A673 (cell line): ENCODE data around the gene LHPP.

Source experiments
- EZH2 ChIP-seq: fragments of 200-600 bp; sonication (generic); IDR thresholded peaks from 2 replicates; pipeline ENCODE4 v1.6.1; 2017; ENCODE audit warnings: borderline replicate concordance, low read depth, mild to moderate bottlenecking, mixed read lengths, antibody characterized with exemption, low read length; ENCODE audit not compliant: poor library complexity, severe bottlenecking
- TF ChIP-seq, protein P1 (sequence below): fragments of 300-800, 200-600 bp; sonication (generic); conservative IDR thresholded peaks from 2 replicates; pipeline ENCODE4 v1.5.1; 2017; ENCODE audit warnings: low read depth, mild to moderate bottlenecking, antibody characterized with exemption, low read length, moderate library complexity, mixed read lengths

DNA sequence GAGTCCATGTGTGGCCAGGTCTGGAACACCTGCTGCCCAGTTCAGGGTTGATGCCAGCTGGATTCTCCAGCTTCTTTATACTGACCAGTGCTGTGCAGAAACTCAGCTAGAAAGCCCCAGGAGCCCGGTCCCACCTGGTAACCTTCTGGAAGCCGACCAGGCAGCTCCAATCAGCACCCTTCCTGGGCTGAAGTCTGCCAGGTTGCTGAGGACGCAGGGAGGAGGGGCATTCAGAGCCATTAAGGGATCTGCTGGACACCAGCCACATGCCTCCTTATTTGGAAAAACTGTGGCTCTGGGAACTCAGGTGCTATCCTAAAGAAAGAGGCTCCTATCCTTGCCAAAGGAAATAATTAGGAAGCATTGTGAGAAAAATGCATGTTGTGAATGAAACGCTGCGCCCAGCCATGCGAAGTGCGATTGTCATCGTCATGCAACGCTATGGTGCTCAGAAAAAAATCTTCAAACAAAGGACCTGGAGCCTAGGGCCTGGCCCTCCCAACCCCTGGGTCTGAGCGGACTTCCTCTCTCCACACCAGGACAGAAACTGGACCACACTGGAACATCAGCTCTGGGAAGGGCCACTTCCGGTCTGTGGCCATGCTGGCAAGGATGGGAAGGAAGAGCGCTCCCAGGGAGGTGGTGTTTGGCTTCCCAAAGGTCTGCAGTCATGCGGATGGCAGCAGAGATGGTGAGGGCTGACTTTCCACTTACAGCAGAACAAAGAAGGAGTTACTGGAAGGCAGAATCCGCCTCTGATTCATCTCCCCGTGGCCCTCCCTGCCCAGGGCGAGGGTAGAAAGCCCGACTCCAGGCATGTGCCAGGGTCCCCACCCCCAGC is 192.4 kb downstream of the LHPP start:
- TF ChIP-seq EZH2 = no peak
- TF ChIP-seq, protein P1, sequence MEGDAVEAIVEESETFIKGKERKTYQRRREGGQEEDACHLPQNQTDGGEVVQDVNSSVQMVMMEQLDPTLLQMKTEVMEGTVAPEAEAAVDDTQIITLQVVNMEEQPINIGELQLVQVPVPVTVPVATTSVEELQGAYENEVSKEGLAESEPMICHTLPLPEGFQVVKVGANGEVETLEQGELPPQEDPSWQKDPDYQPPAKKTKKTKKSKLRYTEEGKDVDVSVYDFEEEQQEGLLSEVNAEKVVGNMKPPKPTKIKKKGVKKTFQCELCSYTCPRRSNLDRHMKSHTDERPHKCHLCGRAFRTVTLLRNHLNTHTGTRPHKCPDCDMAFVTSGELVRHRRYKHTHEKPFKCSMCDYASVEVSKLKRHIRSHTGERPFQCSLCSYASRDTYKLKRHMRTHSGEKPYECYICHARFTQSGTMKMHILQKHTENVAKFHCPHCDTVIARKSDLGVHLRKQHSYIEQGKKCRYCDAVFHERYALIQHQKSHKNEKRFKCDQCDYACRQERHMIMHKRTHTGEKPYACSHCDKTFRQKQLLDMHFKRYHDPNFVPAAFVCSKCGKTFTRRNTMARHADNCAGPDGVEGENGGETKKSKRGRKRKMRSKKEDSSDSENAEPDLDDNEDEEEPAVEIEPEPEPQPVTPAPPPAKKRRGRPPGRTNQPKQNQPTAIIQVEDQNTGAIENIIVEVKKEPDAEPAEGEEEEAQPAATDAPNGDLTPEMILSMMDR = no peak
